HFF-Myc (cell line): ENCODE results near the gene LGR5.

Source experiments
- DNase-seq: peaks from one replicate; pipeline ENCODE4 v3.0.0-alpha.2; 2011; ENCODE audit warnings: low read depth; ENCODE audit errors: extremely low read depth
- H3K4me3 ChIP-seq: replicated peaks from 2 replicates; pipeline ENCODE4 v1.5.1; 2011; ENCODE audit warnings: low read depth, mild to moderate bottlenecking, control low read depth, low read length
- CTCF ChIP-seq: IDR thresholded peaks from 2 replicates; pipeline ENCODE4 v1.5.1; 2012; ENCODE audit warnings: mild to moderate bottlenecking, low read depth, low read length, control low read depth; ENCODE audit errors: missing control alignments

The LGR5 gene

GRCh38 chr12:71465796-71466195 lies 26.2 kb downstream of the LGR5 start:
- DNase-seq, result no peak
- no peak for TF ChIP-seq CTCF

GRCh38 chr12:71469258-71469750 lies 29.7 kb downstream of the LGR5 start:
- TF ChIP-seq CTCF, result no peak
- DNase-seq, result no peak

More at GRCh38 chr12:71465796-71466195, 26.2 kb downstream of the LGR5 start:
- H3K4me3 ChIP-seq, result no peak overlapping the region

GRCh38 chr12:71472441-71472911 lies 32.9 kb downstream of the LGR5 start:
- DNase-seq, result no peak
- TF ChIP-seq CTCF, result no peak

More at GRCh38 chr12:71469258-71469750, 29.7 kb downstream of the LGR5 start:
- no peak overlapping the region for H3K4me3 ChIP-seq

GRCh38 chr12:71474791-71475190 lies 35.2 kb downstream of the LGR5 start:
- TF ChIP-seq CTCF, result no peak
- no peak for DNase-seq

More at GRCh38 chr12:71472441-71472911, 32.9 kb downstream of the LGR5 start:
- no peak overlapping the region for H3K4me3 ChIP-seq

GRCh38 chr12:71475280-71475679 lies 35.7 kb downstream of the LGR5 start:
- no peak for TF ChIP-seq CTCF
- no peak for DNase-seq
- H3K4me3 ChIP-seq, result no peak overlapping the region

More at GRCh38 chr12:71474791-71475190, 35.2 kb downstream of the LGR5 start:
- H3K4me3 ChIP-seq, result no peak overlapping the region

- DNase-seq, result no peak
- no peak for TF ChIP-seq CTCF
- no peak overlapping the region for H3K4me3 ChIP-seq
Measured at GRCh38 chr12:71476513-71476912, 36.9 kb downstream of the LGR5 start.

- H3K4me3 ChIP-seq, result no peak overlapping the region
- TF ChIP-seq CTCF, result no peak
- no peak for DNase-seq
Measured at GRCh38 chr12:71477609-71478008, 38.0 kb downstream of the LGR5 start.
